ENCODE measurements around the gene DSCAML1. TPM values are rescaled to one million over a fixed set of nuclear protein-coding genes. Genes with fewer than 3 reads are reported as not detected.
A peak's percentile ranks its signal among the peaks of the same experiment; 100 is the strongest.

DSCAML1 gene
- total RNA-seq, 1 donor from 2014 or later: 4.0 TPM

- peak overlapping the region; percentile 55 for H3K4me3 ChIP-seq (ENCODE audit: low read depth, low read length)
- TF ChIP-seq CTCF (conservative IDR thresholded peaks at IDR 0.05; ENCODE audit: low read depth, low read length): no peak
- DNase-seq (ENCODE audit: low read depth): no peak
Measured at GRCh38 chr11:117795638-117796455, 1.2 kb downstream of the DSCAML1 start.

GRCh38 chr11:117794772-117795629 lies 2.0 kb downstream of the DSCAML1 start:
- DNase-seq (ENCODE audit: low read depth): no peak
- no peak overlapping the region for H3K4me3 ChIP-seq (ENCODE audit: low read depth, low read length)
- TF ChIP-seq CTCF (conservative IDR thresholded peaks at IDR 0.05; ENCODE audit: low read depth, low read length): no peak

GRCh38 chr11:117794135-117794534 lies 2.9 kb downstream of the DSCAML1 start:
- no peak for DNase-seq (ENCODE audit: low read depth)

GRCh38 chr11:117793583-117793982 lies 3.4 kb downstream of the DSCAML1 start:
- no peak overlapping the region for H3K4me3 ChIP-seq (ENCODE audit: low read depth, low read length)
- no peak for DNase-seq (ENCODE audit: low read depth)
- no peak for TF ChIP-seq CTCF (conservative IDR thresholded peaks at IDR 0.05; ENCODE audit: low read depth, low read length)

More at GRCh38 chr11:117794135-117794534, 2.9 kb downstream of the DSCAML1 start:
- no peak overlapping the region for H3K4me3 ChIP-seq (ENCODE audit: low read depth, low read length)
- no peak for TF ChIP-seq CTCF (conservative IDR thresholded peaks at IDR 0.05; ENCODE audit: low read depth, low read length)

GRCh38 chr11:117792992-117793391 lies 4.0 kb downstream of the DSCAML1 start:
- no peak for TF ChIP-seq CTCF (conservative IDR thresholded peaks at IDR 0.05; ENCODE audit: low read depth, low read length)
- no peak overlapping the region for H3K4me3 ChIP-seq (ENCODE audit: low read depth, low read length)
- DNase-seq (ENCODE audit: low read depth): no peak

- TF ChIP-seq CTCF (conservative IDR thresholded peaks at IDR 0.05; ENCODE audit: low read depth, low read length): no peak
- H3K4me3 ChIP-seq (ENCODE audit: low read depth, low read length): no peak overlapping the region
- no peak for DNase-seq (ENCODE audit: low read depth)
Measured at GRCh38 chr11:117792241-117792640, 4.8 kb downstream of the DSCAML1 start.
